ENCODE results near the gene CGNL1.

CGNL1 gene

GRCh38 chr15:57424628-57425405 lies 48.5 kb downstream of the CGNL1 start:
- ChIA-PET POLR2A (no interaction called here), CTCF (no interaction called here)

GRCh38 chr15:57425842-57426241 lies 49.5 kb downstream of the CGNL1 start:
- CTCF ChIA-PET = no interaction called here
- TF ChIP-seq CTCF (IDR thresholded peaks at IDR 0.05; ENCODE audit: insufficient read depth, low read length, missing control alignments) = no peak
- no peak overlapping the region for H3K4me3 ChIP-seq (ENCODE audit: low read depth, low read length)
- no peak for DNase-seq (ENCODE audit: low read depth, low spot score)
- POLR2A ChIA-PET = interaction anchor here (0.7 kb wide), 1 partner anchor 33 kb away, joined by 3 read pairs; no protein-coding TSS in a partner anchor

More at GRCh38 chr15:57424628-57425405, 48.5 kb downstream of the CGNL1 start:
- DNase-seq (ENCODE audit: low read depth, low spot score) = no peak
- H3K4me3 ChIP-seq (ENCODE audit: low read depth, low read length) = no peak overlapping the region
- no peak for TF ChIP-seq CTCF (IDR thresholded peaks at IDR 0.05; ENCODE audit: insufficient read depth, low read length, missing control alignments)

- H3K4me3 ChIP-seq (ENCODE audit: low read depth, low read length) = no peak overlapping the region
- DNase-seq (ENCODE audit: low read depth, low spot score) = no peak
- ChIA-PET POLR2A (interaction anchor here (0.6 to 0.8 kb wide), 3 partner anchors 16 to 101 kb away, joined by 3 read pairs; no protein-coding TSS in a partner anchor), CTCF (interaction anchor here (0.6 to 2.4 kb wide), 5 partner anchors 9 to 584 kb away, joined by 3 to 10 read pairs (median 3); no protein-coding TSS in a partner anchor)
- no peak for TF ChIP-seq CTCF (IDR thresholded peaks at IDR 0.05; ENCODE audit: insufficient read depth, low read length, missing control alignments)
These were observed 51.1 kb downstream of the CGNL1 start for GRCh38 chr15:57427367-57427821.

- POLR2A ChIA-PET = no interaction called here
These were observed 55.9 kb downstream of the CGNL1 start for GRCh38 chr15:57432141-57432741.

GRCh38 chr15:57436166-57436565 lies 59.9 kb downstream of the CGNL1 start:
- DNase-seq (ENCODE audit: low read depth, low spot score) = no peak
- no peak overlapping the region for H3K4me3 ChIP-seq (ENCODE audit: low read depth, low read length)
- ChIA-PET CTCF (interaction anchor here (1.1 to 2.0 kb wide), 4 partner anchors 8 to 425 kb away, joined by 3 to 10 read pairs (median 3); no protein-coding TSS in a partner anchor), POLR2A (no interaction called here)
- no peak for TF ChIP-seq CTCF (IDR thresholded peaks at IDR 0.05; ENCODE audit: insufficient read depth, low read length, missing control alignments)

More at GRCh38 chr15:57432141-57432741, 55.9 kb downstream of the CGNL1 start:
- DNase-seq (ENCODE audit: low read depth, low spot score) = no peak
- CTCF ChIA-PET = interaction anchor here (1.2 kb wide), 1 partner anchor 76 kb away, joined by 3 read pairs; no protein-coding TSS in a partner anchor
- no peak overlapping the region for H3K4me3 ChIP-seq (ENCODE audit: low read depth, low read length)
- TF ChIP-seq CTCF (IDR thresholded peaks at IDR 0.05; ENCODE audit: insufficient read depth, low read length, missing control alignments) = no peak

- TF ChIP-seq CTCF (IDR thresholded peaks at IDR 0.05; ENCODE audit: insufficient read depth, low read length, missing control alignments) = no peak
- no peak for DNase-seq (ENCODE audit: low read depth, low spot score)
- POLR2A ChIA-PET = no interaction called here
- CTCF ChIA-PET = interaction anchor here (0.7 to 2.0 kb wide), 4 partner anchors 9 to 424 kb away, joined by 3 to 10 read pairs (median 3); no protein-coding TSS in a partner anchor
- no peak overlapping the region for H3K4me3 ChIP-seq (ENCODE audit: low read depth, low read length)
These were observed 60.7 kb downstream of the CGNL1 start for GRCh38 chr15:57436961-57437360.
